ENCODE data around the gene KIRREL2. TPM values are rescaled to one million over a fixed set of nuclear protein-coding genes. Genes with fewer than 3 reads are reported as not detected.
"Not testable (repeated sequence)": the region's sequence is repeated elsewhere in the genome, so short reads cannot be mapped to it uniquely, and the experiment has no call there.

The KIRREL2 gene
- total RNA-seq, 1 donor from 2014 or later = 0.22 TPM

- peaks cover 16% of the 10 kb centered on the region for H3K27me3 Mint-ChIP-seq (ENCODE audit: low read depth)
- H3K9me3 Mint-ChIP-seq (ENCODE audit: low read depth) = no peaks in the 10 kb centered on the region
- no peak for TF ChIP-seq CTCF (IDR thresholded peaks at IDR 0.05)
- no peak for DNase-seq (ENCODE audit: low spot score)
- H3K27ac Mint-ChIP-seq (ENCODE audit: unreplicated experiment) = no peak overlapping the region
- H3K4me1 Mint-ChIP-seq (ENCODE audit: low read depth) = no peaks in the 10 kb centered on the region
- no peak overlapping the region for H3K4me3 Mint-ChIP-seq (ENCODE audit: unreplicated experiment)
- no peaks in the 10 kb centered on the region for H3K36me3 Mint-ChIP-seq (ENCODE audit: low read depth)
Observed at GRCh38 chr19:35824150-35824549, 32.6 kb upstream of the KIRREL2 start.

DNA sequence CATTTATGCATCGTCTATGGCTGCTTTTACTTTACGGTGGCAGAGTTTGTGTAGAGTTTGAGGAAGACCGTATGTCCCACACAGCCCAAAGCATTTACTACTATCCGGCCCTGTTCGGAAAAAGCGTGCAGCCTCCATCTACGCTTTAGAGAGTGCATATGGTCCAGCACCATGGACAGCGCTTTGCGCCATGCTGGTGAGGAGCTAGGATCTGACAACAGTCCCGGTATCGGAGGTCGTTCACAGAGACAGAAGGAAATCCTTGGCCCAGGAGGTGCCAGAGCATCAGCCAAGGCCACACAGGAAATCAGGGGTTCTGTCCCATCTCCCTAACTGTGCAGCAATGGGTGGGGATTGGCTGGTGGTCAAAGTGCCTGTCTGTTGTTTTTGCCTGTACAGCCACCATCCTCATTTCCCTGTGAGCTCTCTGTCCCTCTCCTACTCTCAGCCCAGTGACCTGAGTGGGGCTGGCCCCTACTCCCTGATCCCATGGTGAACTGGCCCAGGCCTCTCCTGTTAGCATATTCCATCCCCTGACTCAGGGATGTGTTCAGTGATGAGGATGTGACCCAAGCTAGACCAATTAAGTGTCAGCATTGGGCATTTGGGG is 27.9 kb upstream of the KIRREL2 start:
- no peaks in the 10 kb centered on the region for H3K4me1 Mint-ChIP-seq (ENCODE audit: low read depth)
- H3K27ac Mint-ChIP-seq (ENCODE audit: unreplicated experiment) = no peak overlapping the region
- no peak for TF ChIP-seq CTCF (IDR thresholded peaks at IDR 0.05)
- H3K36me3 Mint-ChIP-seq (ENCODE audit: low read depth) = no peaks in the 10 kb centered on the region
- H3K4me3 Mint-ChIP-seq (ENCODE audit: unreplicated experiment) = no peak overlapping the region
- peaks cover 24% of the 10 kb centered on the region for H3K27me3 Mint-ChIP-seq (ENCODE audit: low read depth)
- DNase-seq (ENCODE audit: low spot score) = no peak
- no peaks in the 10 kb centered on the region for H3K9me3 Mint-ChIP-seq (ENCODE audit: low read depth)

DNA sequence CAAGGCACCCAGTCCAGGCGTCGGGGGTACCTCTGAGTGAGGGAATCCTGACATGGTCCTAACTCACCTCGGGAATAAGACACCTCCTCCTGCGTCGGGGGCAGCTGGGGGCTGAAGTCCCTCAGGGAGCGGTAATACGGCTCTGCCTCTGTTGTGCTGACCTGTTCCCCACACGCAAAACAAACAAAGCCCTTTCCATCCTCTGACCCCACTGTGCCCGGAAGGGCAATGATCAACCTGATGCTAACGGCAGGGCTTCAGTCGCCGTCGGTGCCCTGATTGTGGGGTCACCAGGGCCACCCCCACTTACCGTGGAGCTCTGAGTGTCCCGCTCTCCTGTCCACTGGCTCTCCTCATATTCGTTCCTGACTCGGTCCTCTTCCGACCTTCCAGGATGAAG is 25.7 kb upstream of the KIRREL2 start:
- Mint-ChIP-seq H3K36me3 (ENCODE audit: low read depth) (no peaks in the 10 kb centered on the region), H3K9me3 (ENCODE audit: low read depth) (peaks cover 3% of the 10 kb centered on the region), H3K4me1 (ENCODE audit: low read depth) (no peaks in the 10 kb centered on the region), H3K4me3 (ENCODE audit: unreplicated experiment) (no peak overlapping the region), H3K27me3 (ENCODE audit: low read depth) (peaks cover 26% of the 10 kb centered on the region), H3K27ac (ENCODE audit: unreplicated experiment) (no peak overlapping the region)
- TF ChIP-seq CTCF (IDR thresholded peaks at IDR 0.05) = no peak
- DNase-seq (ENCODE audit: low spot score) = no peak

GRCh38 chr19:35832054-35832453 is 24.7 kb upstream of the KIRREL2 start:
- no peaks in the 10 kb centered on the region for H3K4me1 Mint-ChIP-seq (ENCODE audit: low read depth)
- no peak overlapping the region for H3K4me3 Mint-ChIP-seq (ENCODE audit: unreplicated experiment)
- H3K27me3 Mint-ChIP-seq (ENCODE audit: low read depth) = peaks cover 31% of the 10 kb centered on the region
- peaks cover 3% of the 10 kb centered on the region for H3K9me3 Mint-ChIP-seq (ENCODE audit: low read depth)
- no peak overlapping the region for H3K27ac Mint-ChIP-seq (ENCODE audit: unreplicated experiment)
- no peaks in the 10 kb centered on the region for H3K36me3 Mint-ChIP-seq (ENCODE audit: low read depth)
- no peak for DNase-seq (ENCODE audit: low spot score)
- TF ChIP-seq CTCF (IDR thresholded peaks at IDR 0.05) = no peak

DNA sequence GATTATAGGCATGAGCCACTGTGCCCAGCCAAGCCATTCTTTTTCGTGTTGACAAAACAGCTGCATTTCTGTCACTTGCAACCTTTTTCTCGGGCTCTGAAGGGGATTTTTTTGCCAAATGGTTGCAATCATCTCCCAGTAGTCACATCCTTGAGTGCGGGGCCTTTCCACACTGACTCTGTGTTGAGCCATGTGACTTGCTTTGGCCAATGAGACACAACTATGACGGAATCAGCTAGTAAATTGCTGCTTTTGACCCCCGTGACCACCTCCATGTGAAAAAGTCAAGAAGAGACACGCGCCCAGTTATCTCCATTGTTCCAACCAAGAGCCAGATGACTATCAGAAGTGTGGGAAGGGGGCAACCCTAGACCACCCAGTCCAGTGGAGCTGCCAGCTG is 22.7 kb upstream of the KIRREL2 start:
- no peak for TF ChIP-seq CTCF (IDR thresholded peaks at IDR 0.05)
- H3K4me3 Mint-ChIP-seq (ENCODE audit: unreplicated experiment) = no peak overlapping the region
- DNase-seq (ENCODE audit: low spot score) = no peak
- peaks cover 3% of the 10 kb centered on the region for H3K9me3 Mint-ChIP-seq (ENCODE audit: low read depth)
- no peaks in the 10 kb centered on the region for H3K36me3 Mint-ChIP-seq (ENCODE audit: low read depth)
- no peaks in the 10 kb centered on the region for H3K4me1 Mint-ChIP-seq (ENCODE audit: low read depth)
- H3K27me3 Mint-ChIP-seq (ENCODE audit: low read depth) = peaks cover 33% of the 10 kb centered on the region
- no peak overlapping the region for H3K27ac Mint-ChIP-seq (ENCODE audit: unreplicated experiment)

DNA sequence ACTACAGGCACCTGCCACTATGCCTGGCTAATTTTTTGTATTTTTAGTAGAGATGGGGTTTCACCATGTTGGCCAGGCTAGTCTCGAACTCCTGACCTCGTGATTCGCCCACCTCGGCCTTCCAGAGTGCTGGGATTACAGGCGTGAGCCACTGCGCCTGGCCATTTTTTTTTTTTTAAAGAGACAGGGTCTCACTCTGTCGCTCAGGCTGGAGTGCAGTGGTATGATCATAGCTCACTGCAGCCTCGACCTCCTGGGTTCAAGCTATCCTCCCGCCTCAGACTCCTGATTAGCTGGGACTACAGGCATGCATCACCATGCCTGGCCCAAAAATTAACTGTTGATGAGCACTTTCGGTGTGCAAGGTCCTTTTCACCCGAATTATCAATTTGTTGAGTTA is 20.6 kb upstream of the KIRREL2 start:
- H3K36me3 Mint-ChIP-seq (ENCODE audit: low read depth); H3K4me1 Mint-ChIP-seq (ENCODE audit: low read depth); H3K9me3 Mint-ChIP-seq (ENCODE audit: low read depth); H3K27ac Mint-ChIP-seq (ENCODE audit: unreplicated experiment); H3K4me3 Mint-ChIP-seq (ENCODE audit: unreplicated experiment); DNase-seq (ENCODE audit: low spot score): not testable (repeated sequence)
- peaks cover 28% of the 10 kb centered on the region for H3K27me3 Mint-ChIP-seq (ENCODE audit: low read depth)
